SK-N-SH (cell line): ENCODE data around the gene SUPT3H. TPM values are rescaled to one million over a fixed set of nuclear protein-coding genes. Genes with fewer than 3 reads are reported as not detected.

Experiments
- CTCF ChIA-PET: fragments of 300-600, 350-600 bp; formaldehyde crosslinking; extraction: SDS; loops from one replicate; lab custom pipeline; 2021; lab: Yijun Ruan, JAX
- POLR2A ChIA-PET: fragments of 350-600 bp; sonication (Branson Sonifier 250); formaldehyde crosslinking; extraction: SDS; loops from one replicate; lab custom pipeline; 2020; ENCODE audit warnings: antibody characterized with exemption, inconsistent platforms; lab: Yijun Ruan, JAX
- DNase-seq: peaks from one replicate; pipeline ENCODE4 v3.0.0; 2012
- H2AFZ ChIP-seq: fragments of 200-600 bp; sonication (generic); 2 replicates; pipeline ENCODE4 v1.8.1; 2016; ENCODE audit warnings: antibody characterized with exemption, mild to moderate bottlenecking, low read depth
- H3F3A ChIP-seq: fragments of 200-600 bp; sonication (generic); replicated peaks from 2 replicates; pipeline ENCODE3; 2016; ENCODE audit warnings: antibody characterized with exemption, mild to moderate bottlenecking; ENCODE audit not compliant: insufficient read depth
- H3K27ac ChIP-seq, 2 experiments: fragments of 200-500 bp in 1 of 2; fragments of 200-600 bp in 1 of 2; sonication (Bioruptor generic) in 1 of 2; sonication (generic), shearing (Covaris generic) in 1 of 2; 2 replicates each; pipeline versions ENCODE4 v1.5.1 to v1.6.1; 2014 to 2016; ENCODE audit warnings: low read depth in 2 of 2, inconsistent platforms in 1 of 2, low read length in 1 of 2, mild to moderate bottlenecking in 1 of 2, mixed read lengths in 1 of 2
- H3K27me3 ChIP-seq: fragments of 200-600 bp; sonication (generic), shearing (Covaris generic); 2 replicates; pipeline ENCODE4 v1.6.1; 2016; ENCODE audit warnings: mixed run types; ENCODE audit not compliant: insufficient read depth
- H3K36me3 ChIP-seq, 2 experiments: fragments of 200-500 bp in 1 of 2; fragments of 200-600 bp in 1 of 2; sonication (Bioruptor generic) in 1 of 2; sonication (generic) in 1 of 2; replicated peaks in 1 of 2; 2 replicates each; pipeline versions ENCODE3 to v1.5.1; 2014 to 2016; ENCODE audit warnings: low read length in 1 of 2, mild to moderate bottlenecking in 1 of 2; ENCODE audit not compliant: insufficient read depth in 2 of 2, control insufficient read depth in 1 of 2
- H3K4me1 ChIP-seq, 2 experiments: fragments of 200-500 bp in 1 of 2; fragments of 200-600 bp in 1 of 2; sonication (Bioruptor generic) in 1 of 2; sonication (generic), shearing (Covaris generic) in 1 of 2; 2 replicates each; pipeline versions ENCODE4 v1.5.1 to v1.6.1; 2014 to 2016; ENCODE audit warnings: low read depth in 1 of 2, low read length in 1 of 2, mixed run types in 1 of 2; ENCODE audit not compliant: insufficient read depth in 2 of 2, control insufficient read depth in 1 of 2
- H3K4me2 ChIP-seq: fragments of 200-600 bp; sonication (generic), shearing (Covaris generic); 2 replicates; pipeline ENCODE4 v1.6.1; 2017; ENCODE audit warnings: mixed run types
- H3K4me3 ChIP-seq, 2 experiments: fragments of 200-500 bp in 1 of 2; fragments of 200-600 bp in 1 of 2; sonication (Bioruptor generic) in 1 of 2; sonication (generic), shearing (Covaris generic) in 1 of 2; 2 replicates each; pipeline versions ENCODE4 v1.5.1 to v1.8.1; 2014 to 2016; ENCODE audit warnings: low read depth in 2 of 2, inconsistent platforms in 1 of 2, low read length in 1 of 2, mild to moderate bottlenecking in 1 of 2, mixed read lengths in 1 of 2, moderate library complexity in 1 of 2
- H3K79me2 ChIP-seq: fragments of 200-600 bp; sonication (generic); 2 replicates; pipeline ENCODE4 v1.8.1; 2017; ENCODE audit warnings: mild to moderate bottlenecking; ENCODE audit not compliant: insufficient read depth
- H3K9ac ChIP-seq: fragments of 200-600 bp; sonication (generic); 2 replicates; pipeline ENCODE4 v1.6.1; 2017; ENCODE audit warnings: mixed run types
- H3K9me2 ChIP-seq: fragments of 200-600 bp; sonication (generic); 2 replicates; pipeline ENCODE4 v1.6.1; 2017; ENCODE audit warnings: mixed run types
- H3K9me3 ChIP-seq: fragments of 200-600 bp; sonication (generic); 2 replicates; pipeline ENCODE4 v1.6.1; 2017; ENCODE audit warnings: mixed run types, mild to moderate bottlenecking, moderate library complexity
- H4K20me1 ChIP-seq: fragments of 200-600 bp; sonication (generic); 2 replicates; pipeline ENCODE4 v1.6.1; 2017; ENCODE audit warnings: mild to moderate bottlenecking, mixed run types; ENCODE audit not compliant: insufficient read depth
- CHD2 ChIP-seq: fragments of 150-350 bp; IDR thresholded peaks from 2 replicates; pipeline ENCODE4 v1.6.1; 2018; ENCODE audit warnings: low read length; ENCODE audit not compliant: partially characterized antibody
- ELF1 ChIP-seq: IDR thresholded peaks from 2 replicates; pipeline ENCODE4 v1.4.0; 2012
- FOSL2 ChIP-seq: IDR thresholded peaks from 2 replicates; pipeline ENCODE4 v1.4.0; 2012; ENCODE audit warnings: low read depth, mild to moderate bottlenecking, moderate library complexity, borderline replicate concordance
- FOXJ3 ChIP-seq: sonication (generic); formaldehyde crosslinking; IDR thresholded peaks from 2 replicates; pipeline ENCODE4 v1.5.1; 2020; ENCODE audit warnings: mild to moderate bottlenecking, missing genetic modification reagents
- FOXM1 ChIP-seq: IDR thresholded peaks from 2 replicates; pipeline ENCODE4 v1.4.0; 2012; ENCODE audit warnings: low read depth, mild to moderate bottlenecking
- GABPA ChIP-seq: IDR thresholded peaks from 2 replicates; pipeline ENCODE4 v1.4.0; 2012; ENCODE audit warnings: low read depth, mild to moderate bottlenecking
- GATA2 ChIP-seq: sonication (generic); formaldehyde crosslinking; IDR thresholded peaks from 2 replicates; pipeline ENCODE4 v1.5.0; 2020; ENCODE audit warnings: mild to moderate bottlenecking, missing genetic modification reagents
- MEF2A ChIP-seq: IDR thresholded peaks from 2 replicates; pipeline ENCODE4 v1.4.0; 2012; ENCODE audit warnings: low read depth, borderline replicate concordance
- MXI1 ChIP-seq: IDR thresholded peaks from 2 replicates; pipeline ENCODE4 v1.6.1; 2012; ENCODE audit warnings: mild to moderate bottlenecking, low read depth, low read length, improper control_type of control experiment
- POLR2AphosphoS5 ChIP-seq: IDR thresholded peaks from 2 replicates; pipeline ENCODE4 v1.6.1; 2012; ENCODE audit warnings: low read depth, low read length
- RAD21 ChIP-seq: IDR thresholded peaks from 2 replicates; pipeline ENCODE4 v1.6.1; 2012; ENCODE audit warnings: mild to moderate bottlenecking, low read length
- RCOR1 ChIP-seq: fragments of 150-350 bp; IDR thresholded peaks from 2 replicates; pipeline ENCODE4 v1.6.1; 2017; ENCODE audit warnings: antibody characterized with exemption, low read length
- RXRA ChIP-seq: IDR thresholded peaks from 2 replicates; pipeline ENCODE4 v1.4.0; 2012; ENCODE audit warnings: low read depth, mild to moderate bottlenecking, borderline replicate concordance
- SIN3A ChIP-seq: IDR thresholded peaks from 2 replicates; pipeline ENCODE4 v1.6.1; 2012; ENCODE audit warnings: low read depth, mild to moderate bottlenecking, low read length, moderate library complexity, borderline replicate concordance
- TCF12 ChIP-seq: IDR thresholded peaks from 2 replicates; pipeline ENCODE4 v1.4.0; 2012
- TEAD4 ChIP-seq: IDR thresholded peaks from 2 replicates; pipeline ENCODE4 v1.4.0; 2012; ENCODE audit warnings: mild to moderate bottlenecking, borderline replicate concordance; ENCODE audit not compliant: insufficient read depth
- YY1 ChIP-seq: IDR thresholded peaks from 2 replicates; pipeline ENCODE4 v1.4.0; 2012; ENCODE audit warnings: low read depth, mild to moderate bottlenecking
- whole genome bisulfite sequencing: methylation state at CpG from one replicate; pipeline ENCODE4 v1.1.6; 2017; ENCODE audit warnings: low lambda C conversion rate; 5-methylcytosine and 5-hydroxymethylcytosine counted together
- polyA plus RNA-seq, 3 experiments: library from polyadenylated mRNA; depleted of rRNA; stranded (reverse); fragments of >200 nt; gene quantifications; 2 replicates each; pipeline ENCODE4 v1.2.3, GENCODE V29; 2012
- TF ChIP-seq, protein P1 (sequence below): IDR thresholded peaks from 2 replicates; pipeline ENCODE4; 2012
- TF ChIP-seq, protein P2 (sequence below): IDR thresholded peaks from 2 replicates; pipeline ENCODE4 v1.4.0; 2012; ENCODE audit warnings: low read depth, borderline replicate concordance
- TF ChIP-seq, protein P3 (sequence below): IDR thresholded peaks from 2 replicates; pipeline ENCODE4 v1.4.0; 2012; ENCODE audit warnings: low read depth
- TF ChIP-seq, protein P4 (sequence below): fragments of 200-600 bp; sonication (generic); IDR thresholded peaks from 2 replicates; pipeline ENCODE4 v1.6.1; 2017; ENCODE audit warnings: antibody characterized with exemption, mild to moderate bottlenecking, moderate library complexity

The SUPT3H gene
- polyA plus RNA-seq, 1 of the 3 experiments (the other 2 are of a cell fraction) = 10.9 TPM

- peaks cover 7% of the 10 kb centered on the region for H3F3A ChIP-seq
- no peaks in the 10 kb centered on the region for H3K36me3 ChIP-seq
- H3K9me3 ChIP-seq = no peaks in the 10 kb centered on the region
- peaks cover 20% of the 10 kb centered on the region; the same call in 1 of the 2 replicates for H3K79me2 ChIP-seq
- H3K4me1 ChIP-seq = peaks cover 0 to 5% of the 10 kb centered on the region in 2 experiments; a peak in 2 of 4 replicates
- H2AFZ ChIP-seq = peak overlapping the region; percentile 82
- 2% methylated on average over 20 of the region's 21 CpGs for WGBS
- POLR2A ChIA-PET = interaction anchor here (0.8 to 1.5 kb wide), 2 partner anchors 11 to 721 kb away, joined by 3 to 4 read pairs; no protein-coding TSS in a partner anchor
- no peak for DNase-seq
- TF ChIP-seq MXI1 = peak; percentile 51
- TF ChIP-seq GABPA = no peak; the same call in 1 of the 2 replicates
- TF ChIP-seq, protein P1, sequence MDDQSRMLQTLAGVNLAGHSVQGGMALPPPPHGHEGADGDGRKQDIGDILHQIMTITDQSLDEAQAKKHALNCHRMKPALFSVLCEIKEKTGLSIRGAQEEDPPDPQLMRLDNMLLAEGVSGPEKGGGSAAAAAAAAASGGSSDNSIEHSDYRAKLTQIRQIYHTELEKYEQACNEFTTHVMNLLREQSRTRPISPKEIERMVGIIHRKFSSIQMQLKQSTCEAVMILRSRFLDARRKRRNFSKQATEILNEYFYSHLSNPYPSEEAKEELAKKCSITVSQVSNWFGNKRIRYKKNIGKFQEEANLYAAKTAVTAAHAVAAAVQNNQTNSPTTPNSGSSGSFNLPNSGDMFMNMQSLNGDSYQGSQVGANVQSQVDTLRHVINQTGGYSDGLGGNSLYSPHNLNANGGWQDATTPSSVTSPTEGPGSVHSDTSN = no peak
- TF ChIP-seq, all 33 proteins: peak for 1
- no peaks in the 10 kb centered on the region for H3K9me2 ChIP-seq
- H3K27me3 ChIP-seq = no peaks in the 10 kb centered on the region
- peak overlapping the region; percentile 97 for H3K9ac ChIP-seq
- peak overlapping the region; percentile 94 to 98 for H3K27ac ChIP-seq
- peak overlapping the region; percentile 88 for H3K4me2 ChIP-seq
- CTCF ChIA-PET = interaction anchor here (1.7 kb wide), 1 partner anchor 901 kb away, joined by 6 read pairs; no protein-coding TSS in a partner anchor
- H4K20me1 ChIP-seq = no peaks in the 10 kb centered on the region
- H3K4me3 ChIP-seq = peak overlapping the region; percentile 67 to 80
Observed at GRCh38 chr6:45377043-45377553, 636 bp downstream of the SUPT3H start.

GRCh38 chr6:45376310-45377042, 1.3 kb downstream of the SUPT3H start:
- Histone ChIP-seq H3K4me2 (peak overlapping the region; percentile 88), H4K20me1 (no peaks in the 10 kb centered on the region), H2AFZ (peak overlapping the region; percentile 82), H3K9me2 (no peaks in the 10 kb centered on the region), H3K9me3 (no peaks in the 10 kb centered on the region), H3K4me3 (peak overlapping the region; percentile 67 to 80), H3K79me2 (peaks cover 20% of the 10 kb centered on the region; the same call in 1 of the 2 replicates), H3K9ac (peak overlapping the region; percentile 97), H3F3A (peaks cover 7% of the 10 kb centered on the region), H3K36me3 (no peaks in the 10 kb centered on the region), H3K27ac (peak overlapping the region; percentile 94 to 98), H3K4me1 (peaks cover 2 to 5% of the 10 kb centered on the region in 2 experiments; a peak in 2 of 4 replicates), H3K27me3 (no peaks in the 10 kb centered on the region)
- TF ChIP-seq, protein P2, sequence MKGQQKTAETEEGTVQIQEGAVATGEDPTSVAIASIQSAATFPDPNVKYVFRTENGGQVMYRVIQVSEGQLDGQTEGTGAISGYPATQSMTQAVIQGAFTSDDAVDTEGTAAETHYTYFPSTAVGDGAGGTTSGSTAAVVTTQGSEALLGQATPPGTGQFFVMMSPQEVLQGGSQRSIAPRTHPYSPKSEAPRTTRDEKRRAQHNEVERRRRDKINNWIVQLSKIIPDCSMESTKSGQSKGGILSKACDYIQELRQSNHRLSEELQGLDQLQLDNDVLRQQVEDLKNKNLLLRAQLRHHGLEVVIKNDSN = no peak
- TF ChIP-seq TEAD4 = no peak
- no peak for TF ChIP-seq MEF2A
- no peak for TF ChIP-seq FOXM1
- TF ChIP-seq GATA2 (CRISPR knock-in tag) = no peak
- no peak for TF ChIP-seq SIN3A
- TF ChIP-seq FOSL2 = no peak
- TF ChIP-seq FOXJ3 = no peak
- no peak for TF ChIP-seq MXI1
- TF ChIP-seq, protein P3, sequence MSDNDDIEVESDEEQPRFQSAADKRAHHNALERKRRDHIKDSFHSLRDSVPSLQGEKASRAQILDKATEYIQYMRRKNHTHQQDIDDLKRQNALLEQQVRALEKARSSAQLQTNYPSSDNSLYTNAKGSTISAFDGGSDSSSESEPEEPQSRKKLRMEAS = no peak
- no peak for TF ChIP-seq POLR2AphosphoS5
- no peak for TF ChIP-seq CHD2
- TF ChIP-seq TCF12 = no peak
- TF ChIP-seq RAD21 = no peak
- no peak for TF ChIP-seq RCOR1
- no peak for TF ChIP-seq ELF1
- TF ChIP-seq RXRA = no peak
- TF ChIP-seq, protein P4, sequence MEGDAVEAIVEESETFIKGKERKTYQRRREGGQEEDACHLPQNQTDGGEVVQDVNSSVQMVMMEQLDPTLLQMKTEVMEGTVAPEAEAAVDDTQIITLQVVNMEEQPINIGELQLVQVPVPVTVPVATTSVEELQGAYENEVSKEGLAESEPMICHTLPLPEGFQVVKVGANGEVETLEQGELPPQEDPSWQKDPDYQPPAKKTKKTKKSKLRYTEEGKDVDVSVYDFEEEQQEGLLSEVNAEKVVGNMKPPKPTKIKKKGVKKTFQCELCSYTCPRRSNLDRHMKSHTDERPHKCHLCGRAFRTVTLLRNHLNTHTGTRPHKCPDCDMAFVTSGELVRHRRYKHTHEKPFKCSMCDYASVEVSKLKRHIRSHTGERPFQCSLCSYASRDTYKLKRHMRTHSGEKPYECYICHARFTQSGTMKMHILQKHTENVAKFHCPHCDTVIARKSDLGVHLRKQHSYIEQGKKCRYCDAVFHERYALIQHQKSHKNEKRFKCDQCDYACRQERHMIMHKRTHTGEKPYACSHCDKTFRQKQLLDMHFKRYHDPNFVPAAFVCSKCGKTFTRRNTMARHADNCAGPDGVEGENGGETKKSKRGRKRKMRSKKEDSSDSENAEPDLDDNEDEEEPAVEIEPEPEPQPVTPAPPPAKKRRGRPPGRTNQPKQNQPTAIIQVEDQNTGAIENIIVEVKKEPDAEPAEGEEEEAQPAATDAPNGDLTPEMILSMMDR = no peak
- no peak for TF ChIP-seq YY1
- ChIA-PET CTCF (no interaction called here), POLR2A (interaction anchor here (0.8 kb wide), 1 partner anchor 10 kb away, joined by 4 read pairs; no protein-coding TSS in a partner anchor)
- DNase-seq = no peak
- 56% methylated on average over 11 of the region's 11 CpGs for WGBS
